HT-29 (cell line): ENCODE results near the gene ARHGAP6. TPM values are rescaled to one million over a fixed set of nuclear protein-coding genes. Genes with fewer than 3 reads are reported as not detected.
A peak's percentile ranks its signal among the peaks of the same experiment; 100 is the strongest.
"Not testable (repeated sequence)": the region's sequence is repeated elsewhere in the genome, so short reads cannot be mapped to it uniquely, and the experiment has no call there.

ENCODE experiments used
- DNase-seq: peaks from one replicate; pipeline ENCODE4 v3.0.0-alpha.2; 2015; ENCODE audit warnings: low spot score
- total RNA-seq: library from RNA; depleted of rRNA; stranded (reverse); fragments of >200 nt; shearing (Covaris generic); gene quantifications from 2 replicates; pipeline ENCODE4 v1.2.3, GENCODE V29; 2014

ARHGAP6 gene
- total RNA-seq, 1 experiment from 2014 or later: not detected

DNA sequence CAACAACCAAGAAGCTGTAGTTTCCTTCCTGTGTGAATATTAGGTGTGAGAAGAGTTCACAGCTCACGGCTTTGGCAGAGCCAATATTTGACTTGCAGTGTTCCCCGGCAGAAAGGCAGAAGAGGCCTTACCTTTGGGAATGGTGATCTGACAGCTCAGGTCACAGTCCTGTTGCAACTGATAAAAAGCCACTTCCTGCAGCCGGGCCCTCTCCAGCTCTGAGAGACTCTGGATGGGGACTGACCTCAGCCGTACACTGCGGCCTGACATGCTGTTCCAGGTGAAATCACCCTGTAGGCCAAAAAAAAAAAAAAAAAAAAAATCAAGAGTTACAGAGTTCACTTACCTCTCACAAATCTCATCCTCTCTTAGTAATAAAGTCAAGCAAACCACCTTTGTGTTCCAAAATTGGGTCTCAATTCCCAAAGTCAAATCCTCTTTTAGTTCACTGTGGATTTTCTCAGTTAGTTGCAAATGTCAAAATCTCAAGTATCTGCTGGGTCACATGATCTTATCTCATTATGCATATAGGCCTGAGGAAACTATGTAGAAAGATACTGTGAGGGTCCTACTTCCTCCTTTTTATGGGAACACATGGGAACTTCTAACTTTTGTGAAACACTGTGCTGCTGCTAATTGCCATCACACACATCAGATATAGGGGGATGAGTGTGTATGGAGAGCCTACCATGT, 411.2 kb downstream of the ARHGAP6 start:
- DNase-seq: no peak

DNA sequence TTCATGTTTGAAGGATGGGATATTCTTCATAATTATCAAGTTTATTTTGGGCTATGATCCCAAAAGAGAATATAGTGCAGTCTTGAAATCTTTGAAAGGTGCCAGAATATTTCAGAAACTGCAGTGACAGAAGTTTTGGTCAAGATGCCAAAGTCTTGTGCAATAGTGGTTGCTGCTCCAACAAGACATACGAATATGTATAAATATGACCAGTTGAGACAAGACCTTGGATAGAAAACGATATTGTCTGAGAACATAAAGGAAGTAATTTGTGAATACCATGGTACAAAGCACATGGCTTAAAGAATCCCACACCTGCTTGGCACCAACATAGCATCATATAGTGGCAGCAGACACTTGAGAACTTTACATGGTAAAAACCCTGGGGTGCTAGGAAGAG, 421.1 kb downstream of the ARHGAP6 start:
- no peak for DNase-seq

DNA sequence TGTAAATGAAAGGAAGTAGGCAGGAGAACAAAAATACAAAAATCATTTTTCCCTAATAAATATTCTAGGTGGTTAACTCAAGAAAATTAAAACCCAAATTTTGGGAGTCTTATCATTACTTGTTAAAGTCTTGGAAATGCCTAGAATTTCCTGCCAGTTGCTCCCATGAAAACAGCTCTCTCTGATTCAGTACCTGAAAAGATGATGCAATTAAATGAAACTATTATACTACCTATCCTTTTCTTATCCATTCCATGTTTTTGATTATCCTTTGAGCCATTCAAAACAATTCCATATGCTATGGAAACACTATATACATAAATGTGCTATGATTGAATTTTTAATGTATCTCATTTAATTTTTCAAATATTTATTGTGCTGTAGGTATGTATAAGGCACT, 423.0 kb downstream of the ARHGAP6 start:
- no peak for DNase-seq

DNA sequence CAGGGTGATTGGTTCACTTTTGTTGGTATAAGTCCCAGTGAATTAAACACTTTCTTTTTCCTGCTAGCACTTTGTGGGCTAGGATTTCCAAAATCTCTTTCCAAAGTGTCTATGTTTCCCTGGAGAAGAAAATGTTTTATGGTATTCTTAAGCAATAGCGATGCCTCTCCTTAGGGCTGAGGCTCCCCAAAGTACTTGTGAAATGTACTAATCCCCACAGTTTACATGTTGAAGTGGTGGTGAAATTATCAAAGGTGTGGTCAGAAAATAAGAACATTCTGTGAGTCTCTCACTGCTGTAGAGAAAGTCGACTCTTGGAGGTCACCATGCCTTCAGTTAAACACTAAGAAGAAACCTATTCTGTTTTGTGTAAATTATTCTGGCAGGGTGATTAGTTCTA, 424.0 kb downstream of the ARHGAP6 start:
- no peak for DNase-seq

GRCh38 chrX:11239230-11239629, 426.5 kb downstream of the ARHGAP6 start:
- DNase-seq: peak; percentile 52

- not testable (repeated sequence) for DNase-seq
Measured at GRCh38 chrX:11235377-11235776, 430.3 kb downstream of the ARHGAP6 start.

DNA sequence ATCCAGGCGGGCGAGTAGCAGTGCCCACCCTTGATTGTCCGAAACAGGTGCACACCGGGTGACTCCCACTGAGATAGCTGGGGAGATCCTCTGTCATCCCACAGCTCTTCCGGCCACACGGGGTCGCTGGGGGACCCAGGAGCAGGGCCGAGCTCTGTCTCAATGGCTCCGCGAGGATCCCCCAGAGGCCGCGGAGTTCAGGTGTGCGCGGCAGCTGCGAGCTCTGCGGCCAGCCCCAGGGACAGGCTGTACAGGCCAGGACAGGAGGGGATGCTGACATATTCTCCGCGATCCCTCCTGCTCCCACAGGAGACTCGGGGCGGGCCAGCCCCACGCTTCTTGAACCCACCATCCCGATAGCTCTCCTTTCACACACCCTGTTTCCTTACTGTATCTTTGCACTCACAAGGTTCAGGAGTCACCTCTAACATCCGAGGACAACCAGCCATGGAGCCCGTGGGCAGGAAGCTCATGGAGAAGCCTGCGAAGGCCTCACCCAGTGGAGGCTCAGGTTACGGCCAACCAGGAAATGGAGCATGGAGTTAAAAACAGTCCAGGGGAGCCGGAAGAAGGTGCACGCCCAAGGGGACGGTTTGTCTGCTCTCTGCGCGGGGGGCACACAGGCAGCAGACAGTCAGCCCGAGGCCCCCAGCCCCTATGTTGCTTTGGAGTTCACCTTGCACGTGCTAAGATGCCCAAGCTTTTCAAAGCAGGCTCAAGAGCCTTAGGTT, 450.4 kb downstream of the ARHGAP6 start:
- no peak for DNase-seq

DNA sequence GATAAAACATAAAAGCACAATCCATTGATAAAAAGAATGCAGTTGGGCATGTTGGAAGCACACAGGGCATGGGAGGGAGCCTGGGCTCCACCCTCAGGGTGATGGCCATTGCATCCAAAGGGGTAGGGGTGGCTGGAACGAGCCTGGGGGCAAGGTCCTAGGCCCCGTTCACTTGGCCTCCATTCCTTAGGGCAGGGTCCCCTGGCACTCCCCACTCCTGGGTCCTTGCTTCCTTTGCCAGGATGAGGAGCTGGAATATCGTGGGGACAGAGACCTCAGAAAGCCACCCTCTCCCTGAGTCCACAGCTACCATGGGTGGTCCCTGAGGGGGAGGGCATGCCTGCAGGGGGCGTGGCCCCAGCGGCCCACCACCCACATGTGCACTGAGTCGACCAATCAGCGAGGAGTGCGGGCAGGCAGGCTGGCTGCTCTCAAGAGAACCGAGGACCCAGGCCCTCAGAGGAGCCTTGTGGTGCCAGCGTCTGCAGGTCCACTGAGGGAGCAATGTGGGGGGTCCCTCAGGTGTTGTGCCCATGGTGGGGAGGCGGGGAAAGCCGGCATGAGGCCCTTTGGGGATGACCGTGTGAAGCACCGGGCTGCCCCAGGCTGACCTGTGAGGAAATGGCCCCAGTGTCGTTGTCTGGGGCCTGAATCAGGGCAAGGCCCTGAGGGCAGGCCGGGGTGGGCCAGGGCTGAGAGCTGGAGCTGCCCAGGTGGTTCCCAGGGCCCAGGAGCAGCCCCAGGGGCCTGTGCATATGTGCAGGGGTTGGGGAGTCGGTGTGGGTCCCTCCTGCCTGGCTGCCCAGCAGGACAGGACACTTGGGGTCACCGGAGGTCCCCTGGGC, 451.2 kb downstream of the ARHGAP6 start:
- DNase-seq: no peak

DNA sequence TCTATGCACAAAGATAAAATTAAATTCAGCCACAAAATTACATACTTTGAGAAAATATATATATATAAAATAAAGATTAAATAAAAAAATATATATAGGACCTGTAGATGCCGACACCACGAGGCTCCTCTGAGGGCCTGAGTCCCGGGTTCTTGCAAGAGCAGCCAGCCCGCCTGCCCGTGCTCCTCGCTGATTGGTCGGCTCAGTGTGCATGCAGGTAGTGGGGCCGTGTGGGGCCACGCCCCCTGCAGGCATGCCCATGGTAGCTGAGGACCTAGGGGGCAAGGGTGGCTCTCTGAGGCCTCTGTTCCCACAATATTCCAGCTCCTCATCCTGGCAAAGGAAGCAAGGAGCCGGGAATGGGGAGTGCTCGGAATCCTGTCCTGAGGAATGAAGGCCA, 453.0 kb downstream of the ARHGAP6 start:
- no peak for DNase-seq

- DNase-seq: no peak
Measured at GRCh38 chrX:11210415-11210801, 455.3 kb downstream of the ARHGAP6 start.

DNA sequence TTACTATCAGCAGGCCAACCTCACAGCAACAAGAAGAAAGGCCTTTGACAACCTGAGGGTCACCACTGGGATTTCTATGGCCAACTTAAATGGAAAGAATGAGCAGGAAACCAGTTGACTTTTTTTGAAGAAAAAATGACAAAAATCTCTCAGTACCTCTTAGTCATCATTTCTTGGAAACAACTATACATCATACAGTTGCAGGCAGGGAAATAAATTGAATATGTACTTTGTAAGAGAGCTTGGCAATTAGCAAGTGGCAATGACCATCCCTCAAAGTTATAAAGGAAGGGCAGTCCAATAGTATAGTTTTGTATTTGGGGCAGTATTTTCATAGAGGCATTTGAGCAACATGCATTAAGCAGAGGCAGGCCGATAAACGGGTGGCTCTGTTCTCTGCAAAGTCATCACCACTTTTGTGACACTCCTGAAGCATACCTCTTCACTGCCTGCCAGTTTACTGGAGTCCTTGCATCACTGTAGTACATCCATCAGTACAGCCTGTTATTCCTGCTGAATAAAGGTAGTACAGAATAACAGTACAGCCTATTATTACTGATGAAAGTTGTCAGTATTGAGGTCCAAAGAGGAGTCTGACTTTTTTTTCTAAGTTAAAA, 455.8 kb downstream of the ARHGAP6 start:
- no peak for DNase-seq

DNA sequence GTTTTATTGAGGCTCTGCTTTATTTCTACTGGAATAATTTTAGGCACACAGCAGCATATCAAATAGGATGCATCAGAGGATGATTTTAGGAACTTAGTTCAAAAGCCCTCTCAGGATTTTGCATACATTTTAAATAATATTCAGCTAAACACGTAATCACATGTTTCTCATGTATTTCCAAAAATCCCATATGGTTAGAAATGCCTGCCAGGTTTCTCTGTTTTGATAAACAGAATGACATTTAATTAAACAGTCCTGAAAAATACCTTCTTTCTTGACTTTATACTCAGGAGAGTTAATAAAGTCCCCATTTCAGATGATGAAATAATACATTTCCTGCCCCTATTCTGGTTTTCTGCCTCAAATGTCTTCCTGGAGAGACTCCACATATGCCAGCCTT, 459.0 kb downstream of the ARHGAP6 start:
- no peak for DNase-seq

DNA sequence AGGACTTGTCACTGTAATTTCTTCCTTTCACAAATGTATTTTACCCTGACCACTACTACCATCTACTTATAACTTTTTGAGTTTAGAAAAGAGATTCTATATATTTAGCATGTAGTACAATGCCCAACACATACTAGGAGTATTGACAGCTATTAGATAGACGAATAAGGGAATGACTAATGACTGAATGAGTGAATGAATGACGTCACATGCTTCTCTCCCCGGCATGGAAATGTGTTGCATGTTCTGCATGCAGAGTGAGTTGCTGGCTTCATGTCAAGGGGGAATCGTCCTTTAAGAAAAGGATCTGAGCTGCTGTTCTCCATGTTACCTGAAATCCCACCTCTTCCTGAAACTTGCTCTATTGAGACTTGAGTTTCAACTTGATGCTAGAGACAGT, 459.9 kb downstream of the ARHGAP6 start:
- DNase-seq: no peak

- DNase-seq: no peak
Measured at GRCh38 chrX:11197671-11198070, 468.0 kb downstream of the ARHGAP6 start.

DNA sequence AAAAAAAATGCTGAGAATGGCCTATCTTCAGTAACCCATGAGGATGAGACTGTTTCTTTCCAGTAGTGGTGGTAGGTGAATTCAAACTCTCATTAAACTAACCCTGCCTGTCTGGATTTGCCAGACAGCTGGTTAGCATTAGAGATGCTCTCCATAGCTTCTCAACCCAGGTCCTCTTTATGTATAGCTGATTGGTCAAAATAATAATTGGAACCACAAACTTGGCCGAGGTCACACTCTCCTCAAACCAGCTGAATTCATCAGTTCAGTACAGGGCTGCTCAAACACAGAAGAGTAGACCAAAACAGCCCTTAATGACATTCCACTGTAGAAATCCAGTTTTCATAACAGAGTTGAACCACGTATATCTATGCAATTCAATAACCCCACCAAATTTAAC, 469.2 kb downstream of the ARHGAP6 start:
- no peak for DNase-seq

GRCh38 chrX:11193035-11193469, 472.7 kb downstream of the ARHGAP6 start:
- DNase-seq: peak; percentile 2

- DNase-seq: peak; percentile 41
Measured at GRCh38 chrX:11190745-11191510, 474.8 kb downstream of the ARHGAP6 start.

GRCh38 chrX:11189097-11189496, 476.6 kb downstream of the ARHGAP6 start:
- no peak for DNase-seq

DNA sequence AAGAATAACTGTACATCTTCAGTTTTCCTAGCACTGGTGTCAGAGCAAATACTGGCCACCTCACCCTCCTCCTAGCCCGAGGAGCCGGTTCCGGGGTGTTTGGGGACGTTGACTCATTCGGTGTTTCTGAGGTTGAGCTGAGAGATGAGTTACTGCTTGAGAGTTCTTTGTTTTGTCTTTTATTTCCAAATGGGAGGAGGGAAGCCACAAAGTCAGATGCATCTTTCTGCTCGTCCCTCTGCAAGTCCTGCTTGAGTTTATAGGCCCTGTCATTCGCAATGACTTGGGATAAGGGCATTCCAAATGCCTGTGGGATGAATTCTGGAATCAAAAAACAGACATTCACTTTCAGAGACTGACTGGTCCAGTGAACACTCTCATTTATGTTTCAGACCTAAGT, 477.1 kb downstream of the ARHGAP6 start:
- peak; percentile 7 for DNase-seq

DNA sequence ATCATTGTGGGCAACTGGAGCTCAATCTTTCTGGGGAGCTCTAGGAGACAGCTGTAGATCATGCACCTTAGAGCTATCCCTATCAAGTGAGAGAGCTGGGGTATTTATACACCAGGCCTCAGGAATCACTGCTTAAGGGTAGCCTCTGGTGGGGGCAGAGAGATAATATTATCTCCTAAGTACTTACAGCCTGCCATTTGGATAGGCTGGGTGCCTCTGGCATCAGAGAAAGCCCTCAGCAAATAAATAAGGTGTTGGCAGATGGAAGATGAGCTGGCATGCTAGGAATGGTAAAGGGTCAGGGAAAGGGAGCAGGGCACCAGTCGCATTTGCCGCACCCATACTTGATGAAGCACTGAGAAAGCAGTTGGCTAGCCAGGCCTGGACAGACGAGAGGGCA, 478.7 kb downstream of the ARHGAP6 start:
- no peak for DNase-seq

DNA sequence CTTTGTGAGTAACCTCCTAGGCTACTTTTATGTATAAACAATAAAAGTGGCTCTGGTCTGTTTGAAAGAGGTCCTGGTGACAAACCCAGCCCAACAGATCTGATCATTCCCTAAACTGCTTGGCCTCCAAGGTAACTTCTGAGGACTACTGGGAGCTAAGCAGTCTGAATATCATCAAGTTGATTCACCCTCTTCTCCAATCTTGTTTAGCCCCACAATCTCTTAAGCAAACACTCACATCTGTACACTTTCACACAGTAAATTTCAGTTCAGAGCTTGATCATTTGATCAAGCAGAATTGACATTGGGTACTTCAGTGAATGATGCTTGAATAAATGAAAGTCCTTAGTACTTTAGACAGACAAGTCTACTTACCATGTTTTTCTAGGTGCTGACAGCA, 479.9 kb downstream of the ARHGAP6 start:
- DNase-seq: no peak
